K562 (cell line): ENCODE results near the gene EDNRB. TPM values are rescaled to one million over a fixed set of nuclear protein-coding genes. Genes with fewer than 3 reads are reported as not detected.

Experiments
- ATAC-seq: fragments of 200-7000 bp; cut with Tn5 transposase; 3 replicates; pipeline ENCODE4 v1.9.1; 2020; ENCODE audit warnings: moderate library complexity
- BruUV-seq: library from RNA; stranded (reverse); fragments of 400-500 nt; replicated peaks from 2 replicates; lab custom pipeline; 2021; lab: Mats Ljungman, UMichigan
- CTCF ChIA-PET: fragments of 300-600 bp; formaldehyde crosslinking; extraction: SDS; loops from one replicate; lab custom pipeline; 2021; ENCODE audit warnings: low intra/inter-chr PET ratio; lab: Yijun Ruan, JAX
- POLR2A ChIA-PET: fragments of 300-600, 350-650 bp; sonication (Branson Sonifier 250); formaldehyde crosslinking; extraction: SDS; loops from one replicate; lab custom pipeline; 2021; ENCODE audit warnings: antibody characterized with exemption, inconsistent platforms; lab: Yijun Ruan, JAX
- DNase-seq, 4 experiments: peaks; one replicate each; pipeline versions ENCODE4 v3.0.0 to v3.0.0-alpha.2; 2011 to 2018; ENCODE audit warnings: low spot score in 3 of 4, mixed read lengths in 3 of 4; ENCODE audit errors: extremely low read depth in 1 of 4
- FAIRE-seq: peaks from 2 replicates; lab custom pipeline; 2011; peaks lifted over from hg19 to GRCh38; lab: Jason Lieb, UNC
- H2AFZ ChIP-seq: 2 replicates; pipeline ENCODE4 v1.6.0; 2011; ENCODE audit warnings: low read depth, low read length, control low read depth, inconsistent platforms
- H3K27ac ChIP-seq: fragments of 200-600 bp; 3 replicates; pipeline ENCODE4 v1.8.0; 2011; ENCODE audit warnings: low read depth, mild to moderate bottlenecking, control low read depth, inconsistent platforms, low read length, moderate library complexity, mixed read lengths; ENCODE audit errors: extremely low read depth
- H3K27me3 ChIP-seq, 2 experiments: fragments of 300-600 bp in 1 of 2; 2 replicates in 1 of 2; 3 replicates in 1 of 2; pipeline versions ENCODE4 v1.6.0 to v1.8.0; 2011; ENCODE audit warnings: inconsistent platforms in 2 of 2, low read length in 2 of 2, mild to moderate bottlenecking in 1 of 2, mixed read lengths in 1 of 2, moderate library complexity in 1 of 2; ENCODE audit not compliant: control insufficient read depth in 2 of 2, insufficient read depth in 2 of 2
- H3K36me3 ChIP-seq: fragments of 300-600 bp; 3 replicates; pipeline ENCODE4 v1.8.0; 2011; ENCODE audit warnings: mild to moderate bottlenecking, low read length, inconsistent platforms; ENCODE audit not compliant: control insufficient read depth, insufficient read depth
- H3K4me1 ChIP-seq, 2 experiments: fragments of 200-600 bp in 1 of 2; replicated peaks in 1 of 2; 2 replicates in 1 of 2; 3 replicates in 1 of 2; pipeline versions ENCODE4 v1.5.1 to v1.8.0; 2011; ENCODE audit warnings: inconsistent platforms in 2 of 2, low read length in 2 of 2, mild to moderate bottlenecking in 1 of 2, mixed read lengths in 1 of 2, moderate library complexity in 1 of 2; ENCODE audit not compliant: control insufficient read depth in 2 of 2, insufficient read depth in 2 of 2
- H3K4me2 ChIP-seq: 2 replicates; pipeline ENCODE4 v1.6.1; 2011; ENCODE audit warnings: low read length, control low read depth, inconsistent platforms, mixed read lengths; ENCODE audit not compliant: insufficient read depth
- H3K4me3 ChIP-seq: fragments of 200-600 bp; sonication (generic), shearing (Covaris generic); 2 replicates; pipeline ENCODE4 v1.5.1; 2016; ENCODE audit warnings: control low read depth, inconsistent platforms
- H3K79me2 ChIP-seq: fragments of 200-600 bp; 3 replicates; pipeline ENCODE4 v1.8.0; 2011; ENCODE audit warnings: low read length, inconsistent platforms; ENCODE audit not compliant: control insufficient read depth, insufficient read depth
- H3K9ac ChIP-seq, 2 experiments: 2 replicates each; pipeline versions ENCODE4 v1.6.0 to v1.6.1; 2011; ENCODE audit warnings: low read depth in 2 of 2, low read length in 2 of 2, control low read depth in 1 of 2, inconsistent platforms in 1 of 2, mild to moderate bottlenecking in 1 of 2, mixed read lengths in 1 of 2; ENCODE audit not compliant: insufficient read depth in 1 of 2
- H3K9me1 ChIP-seq: one replicate; pipeline ENCODE4 v1.6.0; 2011; ENCODE audit warnings: inconsistent platforms, mild to moderate bottlenecking, low read length, moderate library complexity; ENCODE audit not compliant: control insufficient read depth, insufficient read depth
- H3K9me3 ChIP-seq: replicated peaks from 2 replicates; pipeline ENCODE4 v1.5.1; 2011; ENCODE audit warnings: low read depth, low read length, inconsistent platforms; ENCODE audit not compliant: control insufficient read depth, insufficient read depth
- H4K20me1 ChIP-seq: replicated peaks from 2 replicates; pipeline ENCODE4 v1.6.1; 2011; ENCODE audit warnings: low read length, inconsistent platforms, mixed read lengths; ENCODE audit not compliant: control insufficient read depth, insufficient read depth
- ARHGAP35 ChIP-seq: fragments of 450-650 bp; IDR thresholded peaks from 2 replicates; pipeline ENCODE4 v1.6.1; 2018; ENCODE audit not compliant: partially characterized antibody
- CC2D1A ChIP-seq: fragments of 450-650 bp; IDR thresholded peaks from 2 replicates; pipeline ENCODE4 v1.6.1; 2017; ENCODE audit warnings: mild to moderate bottlenecking
- CHD4 ChIP-seq: fragments of 200-600 bp; sonication (generic); IDR thresholded peaks from 3 replicates; pipeline ENCODE4 v1.6.1; 2012; ENCODE audit warnings: low read depth, mild to moderate bottlenecking, mixed read lengths, low read length, inconsistent platforms; ENCODE audit not compliant: insufficient read depth, insufficient replicate concordance, poor library complexity, severe bottlenecking
- ESRRA ChIP-seq: fragments of 450-650 bp; IDR thresholded peaks from 2 replicates; pipeline ENCODE4 v1.6.1; 2014; ENCODE audit warnings: low read depth, mild to moderate bottlenecking, moderate library complexity, borderline replicate concordance
- FOXA3 ChIP-seq, 2 experiments: fragments of 450-650 bp in 1 of 2; sonication (generic) in 1 of 2; formaldehyde crosslinking; IDR thresholded peaks in 1 of 2; conservative IDR thresholded peaks in 1 of 2; 2 replicates each; pipeline versions ENCODE4 v1.4.0 to v1.8.0; 2020 to 2022; ENCODE audit warnings: mild to moderate bottlenecking in 2 of 2, missing genetic modification reagents in 1 of 2
- HLTF ChIP-seq: fragments of 450-650 bp; IDR thresholded peaks from 2 replicates; pipeline ENCODE4 v1.6.1; 2016
- JUND ChIP-seq, 2 experiments: IDR thresholded peaks; 2 replicates in 1 of 2; 3 replicates in 1 of 2; pipeline ENCODE4 v1.6.1; 2011; ENCODE audit warnings: borderline replicate concordance in 2 of 2, low read depth in 2 of 2, low read length in 2 of 2, improper control_type of control experiment in 1 of 2, missing biosample characterization in 1 of 2, missing genetic modification characterization in 1 of 2, missing genetic modification reagents in 1 of 2
- NR2C2 ChIP-seq, 2 experiments: fragments of 200-800 bp in 1 of 2; sonication (Bioruptor generic) in 1 of 2; sonication (generic) in 1 of 2; formaldehyde crosslinking in 1 of 2; IDR thresholded peaks; 2 replicates each; pipeline versions ENCODE4 v1.6.1 to v1.8.0; 2016 to 2022; ENCODE audit warnings: mild to moderate bottlenecking in 1 of 2, missing compliant biosample characterization in 1 of 2, missing genetic modification characterization in 1 of 2, missing genetic modification reagents in 1 of 2
- PHTF2 ChIP-seq: fragments of 250-450 bp; sonication (Bioruptor Pico); IDR thresholded peaks from 2 replicates; pipeline ENCODE4 v1.5.0; 2021; ENCODE audit warnings: mild to moderate bottlenecking
- POLR2B ChIP-seq: fragments of 450-650 bp; IDR thresholded peaks from 2 replicates; pipeline ENCODE4 v1.6.1; 2018; ENCODE audit warnings: low read depth; ENCODE audit not compliant: partially characterized antibody
- RBM17 ChIP-seq: fragments of 200-400 bp; formaldehyde crosslinking; IDR thresholded peaks from 2 replicates; pipeline ENCODE4 v1.6.1; 2017; ENCODE audit warnings: low read depth, mild to moderate bottlenecking, low read length, borderline replicate concordance
- SOX6 ChIP-seq: fragments of 450-650 bp; IDR thresholded peaks from 2 replicates; pipeline ENCODE4 v1.6.1; 2014; ENCODE audit warnings: mild to moderate bottlenecking
- SRSF3 ChIP-seq: fragments of 200-400 bp; formaldehyde crosslinking; IDR thresholded peaks from 2 replicates; pipeline ENCODE4 v1.6.1; 2016; ENCODE audit warnings: mild to moderate bottlenecking, low read length, moderate library complexity; ENCODE audit not compliant: insufficient read depth
- TRIM24 ChIP-seq, 2 experiments: fragments of 450-650 bp; IDR thresholded peaks; 2 replicates each; pipeline ENCODE4 v1.6.1; 2016
- ZNF146 ChIP-seq: IDR thresholded peaks from one replicate; pipeline ENCODE4 v1.6.1; 2018; ENCODE audit warnings: missing compliant biosample characterization; ENCODE audit not compliant: unreplicated experiment
- ZNF165 ChIP-seq: fragments of 250-450 bp; sonication (Bioruptor Pico); IDR thresholded peaks from 2 replicates; pipeline ENCODE4 v1.4.0; 2020; ENCODE audit warnings: borderline replicate concordance
- ZNF583 ChIP-seq: fragments of 250-450 bp; sonication (Bioruptor Pico); IDR thresholded peaks from 2 replicates; pipeline ENCODE4 v1.4.0; 2020
- ZSCAN29 ChIP-seq: fragments of 450-650 bp; IDR thresholded peaks from 2 replicates; pipeline ENCODE4 v1.6.1; 2017
- in situ Hi-C: fragments of 300-500 bp; cut with MboI; formaldehyde crosslinking; loops from 4 replicates; pipeline ENCODE4 v1.15.0; 2018; ENCODE audit warnings: inconsistent platforms, mixed read lengths
- intact Hi-C: fragments of 100-400 bp; cut with micrococcal nuclease; formaldehyde crosslinking; loops from 2 replicates; pipeline ENCODE4 v1.14.2; 2022
- polyA plus RNA-seq, 8 experiments: library from polyadenylated mRNA; depleted of rRNA in 4 of 8; stranded (reverse) in 5 of 8; unstranded in 3 of 8; fragments of >200 nt; fragmentation: Nextera tagmentation in 2 of 8; fragmentation: Illumina TruSeq in 1 of 8; extraction: Ambion mirVana in 2 of 8; extraction: Trizol in 1 of 8; gene quantifications; 2 replicates each; pipeline versions ENCODE4 v1.2.1 to v1.2.3, GENCODE V29; 2011 to 2014; ENCODE audit warnings: inconsistent platforms in 1 of 8, missing spikeins in 1 of 8
- total RNA-seq, 7 experiments: library from RNA; depleted of rRNA in 6 of 7; stranded (reverse); fragments of >200 nt in 6 of 7; fragmentation: Illumina TruSeq in 2 of 7; extraction: Trizol in 2 of 7; gene quantifications; 2 replicates each; pipeline versions ENCODE4 v1.2.1 to v1.2.3, GENCODE V29; 2011 to 2021; ENCODE audit warnings: low replicate concordance in 1 of 7
- TF ChIP-seq, protein P1 (sequence below): fragments of 450-650 bp; IDR thresholded peaks from 2 replicates; pipeline ENCODE4 v1.6.1; 2014; ENCODE audit warnings: low read depth, mild to moderate bottlenecking, moderate library complexity, borderline replicate concordance

The EDNRB gene
- total and polyA plus RNA-seq, 9 of the 15 experiments (the other 6 are each of a cell fraction or from before 2014, with no cell fraction given), result 0.04 TPM; not detected in 8

DNA sequence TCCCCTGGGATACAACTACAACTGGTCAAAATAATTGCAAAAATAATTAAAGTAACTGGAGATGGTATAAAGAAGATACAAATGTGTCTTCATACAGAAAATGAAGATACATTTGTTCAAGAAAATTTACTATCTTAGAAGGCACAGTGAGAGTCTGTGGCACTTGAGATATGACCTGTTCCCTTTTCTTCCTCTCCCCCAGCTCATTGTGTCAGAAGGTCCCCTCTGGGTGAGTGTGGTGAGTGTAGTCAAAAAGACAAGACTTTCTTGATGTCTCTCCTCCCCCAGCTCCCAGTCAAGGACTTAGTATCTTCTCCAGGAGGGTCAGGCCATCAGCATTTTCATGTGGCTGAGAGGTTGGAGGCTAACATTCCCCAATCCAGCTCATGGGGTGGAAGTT, 51.7 kb downstream of the EDNRB start:
- intact Hi-C loops, result no loop called here
- no peak overlapping the region for H3K9ac ChIP-seq
- FAIRE-seq (no peak), DNase-seq (no peak), ATAC-seq (no peak)
- no peak overlapping the region for H3K27ac ChIP-seq
- H3K4me2 ChIP-seq, result no peak overlapping the region
- H4K20me1 ChIP-seq, result no peaks in the 10 kb centered on the region
- no peak overlapping the region for H2AFZ ChIP-seq
- no peaks in the 10 kb centered on the region for H3K4me1 ChIP-seq
- TF ChIP-seq POLR2B (no peak), CC2D1A (no peak), ESRRA (no peak), ZNF583 (no peak), ZNF146 (CRISPR knock-in tag) (no peak), SOX6 (no peak), ARHGAP35 (no peak), ZNF165 (CRISPR knock-in tag) (no peak), NR2C2 (CRISPR knock-in tag; IDR thresholded peaks at IDR 0.05) (no peak), NR2C2 (tag; IDR thresholded peaks at IDR 0.05) (no peak), RBM17 (no peak), SRSF3 (no peak), PHTF2 (CRISPR knock-in tag) (no peak), CHD4 (no peak), TRIM24 (IDR thresholded peaks at IDR 0.05) (no peak), FOXA3 (CRISPR knock-in tag; conservative IDR thresholded peaks at IDR 0.05 in 1 of 2, IDR thresholded peaks at IDR 0.05 in 1 of 2) (no peak), JUND (IDR thresholded peaks at IDR 0.05; ENCODE audit: borderline replicate concordance, low read depth, low read length) (no peak), JUND (tag; IDR thresholded peaks at IDR 0.05; ENCODE audit: borderline replicate concordance, low read depth, low read length) (no peak), HLTF (no peak), ZSCAN29 (no peak)
- TF ChIP-seq, protein P1, sequence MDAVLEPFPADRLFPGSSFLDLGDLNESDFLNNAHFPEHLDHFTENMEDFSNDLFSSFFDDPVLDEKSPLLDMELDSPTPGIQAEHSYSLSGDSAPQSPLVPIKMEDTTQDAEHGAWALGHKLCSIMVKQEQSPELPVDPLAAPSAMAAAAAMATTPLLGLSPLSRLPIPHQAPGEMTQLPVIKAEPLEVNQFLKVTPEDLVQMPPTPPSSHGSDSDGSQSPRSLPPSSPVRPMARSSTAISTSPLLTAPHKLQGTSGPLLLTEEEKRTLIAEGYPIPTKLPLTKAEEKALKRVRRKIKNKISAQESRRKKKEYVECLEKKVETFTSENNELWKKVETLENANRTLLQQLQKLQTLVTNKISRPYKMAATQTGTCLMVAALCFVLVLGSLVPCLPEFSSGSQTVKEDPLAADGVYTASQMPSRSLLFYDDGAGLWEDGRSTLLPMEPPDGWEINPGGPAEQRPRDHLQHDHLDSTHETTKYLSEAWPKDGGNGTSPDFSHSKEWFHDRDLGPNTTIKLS, result no peak
- CTCF ChIA-PET, result no interaction called here
- BruUV-seq, result no TSS peak
- H3K4me3 ChIP-seq, result no peak overlapping the region
- in situ Hi-C loops, result no loop called here
- POLR2A ChIA-PET, result no interaction called here
- H3K79me2 ChIP-seq, result no peaks in the 10 kb centered on the region
- H3K36me3 ChIP-seq, result no peaks in the 10 kb centered on the region
- no peaks in the 10 kb centered on the region for H3K27me3 ChIP-seq
- no peaks in the 10 kb centered on the region for H3K9me3 ChIP-seq
- no peaks in the 10 kb centered on the region for H3K9me1 ChIP-seq
